ENCODE data around the gene GATB.

GATB gene

GRCh38 chr4:151728679-151729078 lies 32.1 kb downstream of the GATB start:
- no peak for ATAC-seq

DNA sequence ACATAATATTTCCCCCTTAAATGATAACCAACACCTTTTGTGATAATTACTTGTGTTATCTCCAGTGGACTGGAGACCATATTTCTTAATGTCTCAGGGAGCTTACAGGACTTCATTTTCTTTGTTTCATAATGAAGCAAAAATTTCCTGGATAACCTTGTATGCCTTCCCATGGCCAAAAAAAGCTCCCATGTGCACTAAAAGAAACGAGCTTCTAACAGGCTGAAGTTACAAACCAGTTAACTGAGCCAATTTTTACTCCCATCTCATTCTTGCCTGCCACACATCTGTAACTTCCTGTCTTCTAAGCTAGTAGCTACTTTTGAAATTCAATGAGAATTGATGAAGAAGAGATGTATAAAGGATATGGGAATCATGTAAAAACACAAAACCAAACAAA lies 32.8 kb downstream of the GATB start:
- no peak for ATAC-seq

GRCh38 chr4:151727365-151727764 lies 33.4 kb downstream of the GATB start:
- no peak for ATAC-seq

DNA sequence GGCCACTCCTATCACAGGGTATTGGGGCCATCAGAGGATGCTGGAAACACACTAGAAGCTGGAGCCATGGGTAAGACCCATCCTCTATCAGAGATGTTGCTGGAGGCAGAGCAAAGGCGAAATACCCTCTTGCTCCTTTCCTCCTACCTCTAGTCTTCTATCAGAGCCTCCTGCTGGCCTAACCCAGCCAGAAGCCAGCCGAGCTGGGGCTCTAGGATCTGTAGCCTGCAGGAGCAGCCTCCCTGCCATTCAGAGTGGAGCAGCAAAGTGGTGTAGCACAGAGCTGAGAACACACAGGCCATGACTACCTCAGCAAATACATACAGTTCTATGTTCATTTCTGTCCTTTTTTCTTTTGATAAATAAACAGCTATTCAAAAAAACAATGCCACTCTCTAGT lies 35.7 kb downstream of the GATB start:
- no peak for ATAC-seq

- ATAC-seq, result no peak
These were observed 38.9 kb downstream of the GATB start for GRCh38 chr4:151721916-151722315.

DNA sequence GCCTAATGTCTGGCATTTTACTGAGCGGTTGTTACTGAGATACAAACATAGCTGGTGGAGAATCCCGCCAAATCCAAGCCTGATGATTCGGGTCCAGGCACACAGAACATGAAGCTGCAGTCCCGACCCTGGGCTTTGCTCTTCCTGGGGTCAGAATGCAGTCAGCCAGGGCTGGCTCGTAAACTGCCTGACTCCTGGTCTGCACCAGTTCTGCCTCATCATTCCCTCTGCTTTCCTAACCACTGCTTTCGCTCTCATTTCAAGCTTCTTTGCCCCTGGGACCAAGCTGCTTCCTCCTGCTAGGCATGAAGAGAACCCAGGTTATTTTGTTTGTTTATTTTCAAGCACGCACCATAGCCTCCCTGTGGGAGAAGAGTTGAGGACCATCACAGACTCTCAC lies 39.3 kb downstream of the GATB start:
- no peak for ATAC-seq

- no peak for ATAC-seq
These were observed 40.9 kb downstream of the GATB start for GRCh38 chr4:151719956-151720334.

- no peak for ATAC-seq
These were observed 41.5 kb downstream of the GATB start for GRCh38 chr4:151718984-151719955.

DNA sequence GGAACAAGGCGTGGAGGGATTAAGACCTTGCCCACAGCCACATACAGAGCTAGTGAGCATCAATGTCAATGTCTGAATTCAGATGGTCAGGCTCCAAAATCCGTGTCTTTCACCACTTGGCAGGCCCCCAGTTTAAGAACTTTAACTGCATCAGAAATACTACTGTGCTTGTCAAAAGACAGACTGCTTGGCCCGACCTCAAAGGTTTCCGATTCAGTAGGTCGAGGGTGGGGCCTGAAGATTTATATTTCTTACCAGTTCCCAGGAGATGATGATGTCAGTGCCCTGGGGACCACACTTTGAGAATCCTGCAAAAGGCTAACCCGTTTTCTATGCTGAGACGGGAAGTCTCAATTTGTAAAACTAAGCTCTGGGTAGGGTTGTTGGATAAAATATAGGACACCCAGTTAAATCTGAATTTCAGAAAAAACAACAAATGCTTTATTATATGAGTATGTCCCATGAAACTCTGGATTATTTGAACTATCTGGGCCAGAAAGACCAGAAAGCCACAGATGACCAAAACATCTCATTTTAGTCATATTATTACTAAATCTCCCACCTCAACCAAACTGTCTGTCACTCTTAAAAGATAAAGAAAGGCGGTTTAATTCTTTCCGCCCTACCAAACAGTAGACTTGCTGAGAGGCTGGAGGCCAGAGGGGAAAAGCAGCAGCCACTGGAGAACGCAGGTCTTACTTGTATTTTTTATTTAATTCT lies 42.7 kb downstream of the GATB start:
- no peak for ATAC-seq

- ATAC-seq, result no peak
These were observed 43.5 kb downstream of the GATB start for GRCh38 chr4:151717314-151717713.

- ATAC-seq, result no peak
These were observed 44.5 kb downstream of the GATB start for GRCh38 chr4:151716324-151716723.

- ATAC-seq, result no peak
These were observed 44.9 kb downstream of the GATB start for GRCh38 chr4:151715881-151716280.

GRCh38 chr4:151712777-151713176 lies 48.0 kb downstream of the GATB start:
- ATAC-seq, result no peak

DNA sequence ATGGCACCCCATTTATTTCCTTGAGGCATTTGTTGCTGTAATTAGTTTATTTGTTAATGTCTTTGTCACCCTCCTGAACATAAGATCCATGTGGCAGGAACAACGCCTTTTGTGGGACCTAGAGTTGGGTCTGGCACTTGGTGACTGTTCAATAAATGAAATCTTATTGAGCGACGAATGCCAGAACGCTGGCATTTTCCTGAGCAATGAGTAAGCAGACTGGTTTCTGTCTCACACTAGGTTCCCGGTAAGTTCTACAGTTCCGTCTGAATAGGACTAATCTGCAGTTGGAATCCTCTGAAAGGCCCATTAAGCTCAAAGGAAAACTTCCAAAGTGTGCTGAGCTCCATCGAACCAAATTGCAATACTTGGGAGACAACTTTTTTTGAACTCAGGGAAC lies 49.2 kb downstream of the GATB start:
- no peak for ATAC-seq

GRCh38 chr4:151709587-151709986 lies 51.2 kb downstream of the GATB start:
- no peak for ATAC-seq

- ATAC-seq, result no peak
These were observed 51.7 kb downstream of the GATB start for GRCh38 chr4:151709071-151709470.

DNA sequence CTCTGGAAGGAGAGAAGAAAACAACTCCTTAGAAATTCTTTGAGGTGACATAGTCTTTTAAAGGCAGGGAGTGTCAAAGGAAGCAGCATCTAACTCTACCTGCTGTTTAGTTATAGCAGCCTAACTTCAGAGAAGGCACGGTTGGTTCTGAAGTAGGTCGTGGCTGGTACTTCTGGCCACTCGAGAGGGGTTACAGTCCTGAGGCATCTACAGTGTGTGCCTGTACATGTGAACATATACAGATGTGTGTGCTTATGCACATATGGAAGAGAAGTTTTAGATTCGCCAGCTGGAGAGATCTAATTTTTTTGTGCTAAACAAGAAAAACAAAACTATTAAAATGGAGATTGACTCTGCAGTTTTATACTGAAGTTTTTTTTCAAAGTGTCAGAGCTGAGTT lies 52.7 kb downstream of the GATB start:
- no peak for ATAC-seq

DNA sequence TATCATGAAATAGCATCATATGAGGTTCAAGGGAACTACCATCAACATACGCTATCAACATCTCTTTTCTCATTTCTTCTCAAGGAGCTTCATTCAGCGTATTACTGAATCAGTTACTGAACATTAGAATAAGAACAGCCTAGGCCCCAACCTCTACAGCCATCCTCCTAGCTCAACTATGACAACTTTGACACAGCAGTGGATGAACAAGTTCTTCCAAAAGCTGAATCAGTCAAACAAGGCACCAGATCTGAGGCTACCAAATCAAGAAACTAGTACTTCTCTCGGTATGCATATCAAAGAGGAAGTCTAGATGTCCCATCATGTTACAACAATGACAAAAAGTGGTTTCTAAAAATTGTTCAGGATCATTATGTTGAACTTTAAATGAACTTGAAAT lies 57.4 kb downstream of the GATB start:
- ATAC-seq, result no peak

DNA sequence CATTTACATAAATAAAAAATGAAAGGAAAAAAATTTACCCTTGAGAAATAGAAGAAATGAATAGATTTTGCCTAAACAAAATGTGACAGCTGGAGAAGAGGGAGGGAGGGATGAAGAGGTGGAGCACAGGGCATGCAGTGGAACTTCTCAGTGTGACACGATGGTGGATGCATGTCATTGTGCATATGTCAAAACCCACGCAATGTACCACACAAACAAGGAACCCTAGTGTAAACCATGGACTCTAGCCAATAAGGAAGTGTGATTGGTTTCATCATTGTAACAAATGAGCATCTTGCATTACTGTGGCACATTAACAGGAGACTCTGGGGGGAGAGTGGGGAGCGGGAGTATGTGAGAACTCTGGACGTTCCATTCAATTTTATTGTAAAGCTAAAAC lies 58.6 kb downstream of the GATB start:
- ATAC-seq, result no peak

DNA sequence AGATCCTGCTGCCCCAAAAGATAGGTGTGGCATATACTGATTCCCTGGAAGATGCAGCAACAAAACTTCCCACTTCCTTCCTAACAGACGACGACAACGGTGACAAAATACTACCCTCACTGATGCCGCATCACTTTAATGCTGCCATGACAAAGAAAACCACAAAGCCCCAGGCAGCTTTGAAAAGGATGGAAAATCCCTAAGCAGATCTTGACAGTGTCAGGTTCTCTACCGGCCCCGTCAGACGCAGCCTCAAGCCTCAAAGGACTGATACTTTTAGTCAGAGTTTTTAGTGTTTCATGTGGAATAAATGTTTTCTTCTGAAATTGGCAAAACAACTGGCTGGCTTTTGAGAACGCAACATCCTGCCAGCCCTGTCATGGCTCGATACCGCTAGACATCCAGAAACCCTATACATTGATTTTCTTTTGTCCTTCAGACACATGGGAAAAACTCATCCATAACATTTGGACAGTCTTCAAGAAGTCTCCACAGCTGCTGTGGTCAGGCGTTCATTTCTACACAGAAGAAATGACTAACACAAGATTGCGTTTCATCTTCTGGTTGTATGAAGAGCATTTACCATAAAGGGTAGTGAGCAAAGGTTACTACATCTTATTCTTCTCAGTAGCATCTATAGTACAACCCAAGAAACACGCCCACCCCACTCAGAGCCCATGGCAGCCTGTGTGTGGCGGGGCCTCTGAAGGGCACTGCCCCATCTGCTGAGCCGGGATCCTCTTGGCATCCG lies 60.1 kb downstream of the GATB start:
- no peak for ATAC-seq

DNA sequence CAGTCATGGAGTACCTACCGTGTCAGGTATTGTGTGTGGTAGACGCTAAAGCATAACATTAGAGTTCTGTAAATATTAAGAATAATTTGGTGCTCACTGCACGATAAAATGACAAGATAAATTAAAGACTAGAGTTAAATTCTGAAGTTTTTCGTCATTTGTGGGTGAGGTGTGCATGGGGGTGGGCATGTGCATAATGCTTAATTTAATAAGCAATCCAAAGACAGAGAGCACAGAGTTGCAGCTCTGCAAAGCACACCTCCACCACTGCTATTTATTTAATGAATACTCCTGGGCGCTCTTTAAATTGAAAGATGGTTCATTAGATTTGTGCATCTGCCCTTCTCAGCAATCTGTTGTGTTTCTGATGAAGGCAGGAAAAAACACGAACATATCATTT lies 62.6 kb downstream of the GATB start:
- ATAC-seq, result no peak

DNA sequence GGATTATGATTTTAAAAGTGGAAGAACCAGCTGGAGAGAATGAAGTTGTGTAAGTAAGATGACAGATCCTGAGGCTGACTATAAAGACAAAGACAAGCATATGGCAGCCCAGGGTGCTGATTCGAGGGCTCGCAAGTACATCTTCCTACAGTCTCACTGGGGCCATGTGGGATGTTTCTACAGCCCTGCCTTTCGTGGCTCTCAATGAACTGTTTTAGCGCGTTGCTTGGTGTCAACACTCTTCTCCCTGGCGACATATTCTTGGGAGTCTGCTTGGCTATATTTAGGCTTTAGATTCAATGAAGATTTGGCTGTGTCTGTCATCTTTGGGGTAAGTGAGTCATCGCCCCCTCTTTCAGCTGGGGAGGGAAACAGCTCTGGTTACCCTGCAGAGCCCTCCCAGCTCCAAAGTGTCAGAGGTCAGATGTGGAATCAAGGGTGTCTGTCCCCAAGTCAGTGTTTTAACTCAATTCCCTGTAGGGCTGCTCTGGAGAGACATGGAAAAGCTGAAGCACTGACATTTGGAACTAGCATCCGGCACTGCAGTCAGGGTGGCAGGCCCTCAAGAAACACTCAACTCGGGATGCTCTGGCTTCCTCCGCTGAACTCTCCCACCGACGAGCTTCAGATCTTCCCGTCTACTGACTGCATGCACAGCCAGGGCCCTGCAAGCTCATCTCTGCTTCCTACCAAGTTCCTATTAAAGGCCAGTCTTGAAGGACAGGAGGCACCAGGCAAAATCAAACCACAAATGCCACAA lies 65.7 kb downstream of the GATB start:
- no peak for ATAC-seq

Measured in activated CD4-positive, CD25-positive, alpha-beta regulatory T cell treated with anti-CD3 and anti-CD28 coated beads, Interleukin-2, amount 50 U/mL, for 24 hours (primary cell).